HG02642 (cell line): ENCODE data around the gene KCNJ14.

Source experiments
- ATAC-seq: cut with Tn5 transposase; IDR thresholded peaks from one replicate; pipeline ENCODE4 v1.9.1; 2021; ENCODE audit warnings: mild to moderate bottlenecking; ENCODE audit not compliant: unreplicated experiment, poor library complexity

KCNJ14 gene

DNA sequence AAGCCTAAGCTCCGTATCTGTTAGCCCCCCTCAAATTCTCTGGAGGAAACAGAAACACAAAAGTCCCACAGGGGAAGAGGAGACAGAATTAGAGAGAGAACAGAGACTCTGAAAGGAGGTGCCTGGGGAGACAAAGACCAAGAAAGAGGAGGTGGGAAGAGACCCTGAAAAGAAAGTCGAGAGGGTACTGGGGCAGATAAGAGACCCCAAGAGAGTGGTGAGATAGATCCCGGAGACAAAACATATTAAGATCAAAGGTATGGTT, 10.5 kb upstream of the KCNJ14 start:
- ATAC-seq = no peak

GRCh38 chr19:48445256-48445605, 10.1 kb upstream of the KCNJ14 start:
- peak; percentile 20 for ATAC-seq

GRCh38 chr19:48445606-48446481, 9.5 kb upstream of the KCNJ14 start, which contains the start of gene GRWD1:
Gene GRWD1, plus strand, starts transcription at chr19:48445983. Its CDS starts 23 bp downstream, at chr19:48446006.
- ATAC-seq = peak; percentile 82

- no peak for ATAC-seq
Observed at GRCh38 chr19:48446579-48446978, 8.8 kb upstream of the KCNJ14 start.

DNA sequence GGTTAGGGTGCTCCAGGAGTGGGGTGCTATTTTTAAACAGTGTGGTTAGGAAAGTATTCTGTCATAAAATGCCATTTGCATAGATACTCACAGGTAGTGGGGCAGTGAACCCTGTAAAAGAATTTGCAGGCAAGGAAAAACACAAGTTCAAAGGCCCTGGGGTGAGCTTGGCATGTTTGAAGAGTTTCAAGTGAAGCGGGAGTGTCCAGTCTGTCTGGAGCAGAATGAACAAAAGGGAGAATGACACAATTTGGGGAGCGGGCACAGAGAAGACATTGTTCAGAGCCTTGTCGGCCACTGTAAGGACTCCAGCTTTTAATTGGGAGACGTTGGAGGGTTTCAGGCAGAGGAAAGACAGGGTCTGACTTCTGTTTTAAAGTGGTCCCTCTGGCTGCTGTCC, 6.8 kb upstream of the KCNJ14 start:
- no peak for ATAC-seq

- ATAC-seq = no peak
Observed at GRCh38 chr19:48450441-48450840, 4.9 kb upstream of the KCNJ14 start.

DNA sequence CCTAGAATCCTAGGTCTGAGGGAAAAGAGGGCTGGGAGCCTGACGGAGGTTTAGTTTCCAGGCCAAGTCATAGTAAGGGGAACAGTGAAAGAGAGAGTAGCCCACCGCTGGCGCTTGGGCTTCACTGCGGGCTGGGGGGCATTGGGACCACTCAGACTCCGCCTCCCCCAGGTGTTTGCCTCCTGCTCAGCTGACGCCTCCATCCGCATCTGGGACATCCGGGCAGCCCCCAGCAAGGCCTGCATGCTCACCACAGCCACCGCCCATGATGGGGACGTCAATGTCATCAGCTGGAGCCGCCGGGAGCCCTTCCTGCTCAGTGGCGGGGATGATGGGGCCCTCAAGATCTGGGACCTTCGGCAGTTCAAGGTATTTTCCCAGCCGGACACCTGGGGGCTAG, 4.5 kb upstream of the KCNJ14 start:
- no peak for ATAC-seq

DNA sequence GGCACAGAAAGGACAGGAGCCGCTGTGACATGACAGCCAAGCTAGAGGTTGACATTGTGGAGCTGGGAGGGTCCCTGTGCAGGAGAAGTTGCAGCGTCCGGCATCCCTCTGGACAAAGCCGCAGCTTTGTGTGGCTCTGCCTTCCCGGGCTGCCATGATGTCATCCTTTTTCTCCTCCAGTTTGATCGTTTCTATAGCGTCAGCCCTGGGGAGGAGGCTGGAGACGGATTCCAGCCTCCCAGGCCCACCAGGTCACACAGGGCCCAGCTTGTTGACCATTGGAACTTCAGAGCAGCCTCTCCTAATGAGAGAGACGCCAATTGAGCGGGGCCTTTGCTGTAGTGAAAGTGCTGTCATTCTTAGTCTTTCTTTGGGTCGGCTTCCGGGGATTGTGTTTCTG, 3.8 kb upstream of the KCNJ14 start:
- ATAC-seq = no peak

GRCh38 chr19:48452289-48453190, 2.8 kb upstream of the KCNJ14 start:
- ATAC-seq = no peak

- ATAC-seq = no peak
Observed at GRCh38 chr19:48454150-48454730, 1.1 kb upstream of the KCNJ14 start.

DNA sequence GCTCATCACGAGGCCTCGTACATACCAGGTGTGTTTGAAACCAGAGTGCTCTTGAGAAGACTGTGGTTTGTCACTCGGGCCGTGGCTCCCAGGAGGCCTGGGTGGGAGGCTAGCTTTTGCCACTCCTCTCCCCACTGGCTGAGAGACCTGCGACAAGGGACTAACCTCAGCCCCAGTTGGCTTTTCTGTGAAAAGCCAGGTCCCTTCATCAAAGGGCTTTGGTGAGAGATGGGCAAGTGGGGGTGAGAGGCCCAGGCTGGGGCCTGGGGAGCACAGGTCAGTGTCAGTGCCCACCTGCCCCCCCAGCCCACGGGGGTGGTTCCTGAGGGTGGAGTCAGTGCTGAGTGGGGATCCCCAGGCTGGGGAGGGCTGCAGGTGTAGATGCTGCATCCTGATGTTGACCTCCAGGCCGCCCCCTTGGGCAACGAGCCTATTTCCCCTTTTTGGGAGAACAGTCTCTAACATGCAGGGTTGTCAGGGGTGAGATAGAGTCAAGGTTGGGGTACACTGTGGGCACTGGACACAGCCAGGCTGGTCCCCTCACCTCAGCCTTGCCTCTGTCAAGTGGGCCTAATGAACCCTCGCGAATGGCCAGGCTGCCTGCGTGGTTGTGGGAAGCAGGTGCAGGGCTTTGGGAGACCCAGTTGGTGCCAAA, 661 bp downstream of the KCNJ14 start:
- ATAC-seq = no peak

- ATAC-seq = no peak
Observed at GRCh38 chr19:48456864-48457263, 1.5 kb downstream of the KCNJ14 start.

GRCh38 chr19:48458016-48458415, 2.6 kb downstream of the KCNJ14 start:
- no peak for ATAC-seq

DNA sequence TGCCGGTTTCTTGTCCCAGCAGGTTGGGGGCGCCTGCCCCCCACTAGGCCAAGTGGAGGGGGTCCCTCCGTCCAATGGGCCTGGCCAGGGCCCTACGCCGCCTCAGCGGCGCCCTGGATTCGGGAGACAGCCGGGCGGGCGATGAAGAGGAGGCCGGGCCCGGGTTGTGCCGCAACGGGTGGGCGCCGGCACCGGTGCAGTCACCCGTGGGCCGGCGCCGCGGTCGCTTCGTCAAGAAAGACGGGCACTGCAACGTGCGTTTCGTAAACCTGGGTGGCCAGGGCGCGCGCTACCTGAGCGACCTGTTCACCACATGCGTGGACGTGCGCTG, 6.2 kb downstream of the KCNJ14 start:
- ATAC-seq = no peak

DNA sequence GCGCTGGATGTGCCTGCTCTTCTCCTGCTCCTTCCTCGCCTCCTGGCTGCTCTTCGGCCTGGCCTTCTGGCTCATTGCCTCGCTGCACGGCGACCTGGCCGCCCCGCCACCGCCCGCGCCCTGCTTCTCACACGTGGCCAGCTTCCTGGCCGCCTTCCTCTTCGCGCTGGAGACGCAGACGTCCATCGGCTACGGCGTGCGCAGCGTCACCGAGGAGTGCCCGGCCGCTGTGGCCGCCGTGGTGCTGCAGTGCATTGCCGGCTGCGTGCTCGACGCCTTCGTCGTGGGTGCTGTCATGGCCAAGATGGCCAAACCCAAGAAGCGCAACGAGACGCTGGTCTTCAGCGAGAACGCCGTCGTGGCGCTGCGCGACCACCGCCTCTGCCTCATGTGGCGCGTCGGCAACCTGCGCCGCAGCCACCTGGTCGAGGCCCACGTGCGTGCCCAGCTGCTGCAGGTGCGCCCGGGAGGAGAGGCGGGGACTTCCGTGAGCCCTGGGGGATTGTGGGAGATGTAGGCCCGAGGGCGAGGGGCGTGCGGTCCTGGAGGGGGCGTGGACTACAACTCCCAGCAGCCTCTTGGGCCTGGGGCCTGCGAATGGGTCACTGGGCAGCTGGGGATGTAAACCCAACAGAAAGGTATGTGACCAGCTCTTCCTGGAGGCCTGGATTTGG, 6.7 kb downstream of the KCNJ14 start:
- ATAC-seq = no peak

DNA sequence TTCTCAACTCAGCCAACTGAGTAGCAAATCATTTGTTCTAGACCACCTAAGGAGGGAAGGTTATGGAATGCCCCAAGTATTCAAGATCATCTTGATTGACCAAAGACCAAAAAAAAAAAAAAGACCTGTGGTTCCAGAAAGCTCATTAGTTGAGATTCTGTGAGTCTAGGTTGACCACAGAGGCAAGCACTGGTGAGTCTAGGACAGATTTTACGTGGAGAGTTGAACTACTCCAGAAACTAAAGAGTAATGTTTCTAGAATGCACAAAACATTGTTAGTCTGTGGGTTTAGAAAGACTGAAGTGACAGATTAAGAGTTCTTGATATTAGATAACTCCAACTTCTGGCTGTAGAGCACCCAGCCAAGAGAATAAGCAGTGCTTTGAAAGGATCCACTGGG, 9.8 kb downstream of the KCNJ14 start:
- no peak for ATAC-seq

DNA sequence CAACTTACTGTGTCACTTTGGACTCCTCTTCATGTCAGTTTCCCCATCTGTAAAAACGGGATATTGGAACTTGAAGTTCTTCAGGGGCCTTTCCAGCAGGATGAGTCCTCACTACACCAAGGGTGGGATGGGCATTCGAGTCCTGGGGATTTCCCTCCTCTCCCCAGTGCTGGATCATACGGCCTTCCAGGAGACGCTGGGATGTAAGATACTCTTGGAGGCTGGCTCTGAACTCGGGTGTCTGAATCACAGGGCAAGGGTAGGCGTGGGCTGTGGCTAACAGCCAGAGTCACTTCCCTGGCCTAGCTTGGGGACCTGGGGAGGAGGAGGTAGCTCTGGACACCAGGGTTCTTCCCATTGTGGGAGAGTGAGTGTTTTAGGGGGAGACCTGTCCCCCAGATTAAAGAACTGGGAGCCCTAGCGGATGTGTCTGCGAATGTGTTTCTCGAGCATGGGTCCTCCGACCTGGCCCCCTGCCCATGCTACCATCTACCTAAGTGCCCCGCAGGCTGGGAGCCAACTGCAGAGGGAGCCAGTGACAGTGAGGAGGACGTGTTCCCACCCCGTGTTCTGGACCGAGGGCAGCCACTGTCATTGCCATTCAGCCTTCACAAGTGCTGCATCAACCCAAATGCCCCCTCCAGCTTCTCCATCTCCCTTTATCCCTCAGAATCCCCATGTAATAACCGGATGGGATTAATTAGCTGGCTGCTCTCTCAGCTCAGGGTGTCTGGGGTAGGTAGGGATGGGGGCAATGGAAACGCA, 11.4 kb downstream of the KCNJ14 start:
- ATAC-seq = no peak

DNA sequence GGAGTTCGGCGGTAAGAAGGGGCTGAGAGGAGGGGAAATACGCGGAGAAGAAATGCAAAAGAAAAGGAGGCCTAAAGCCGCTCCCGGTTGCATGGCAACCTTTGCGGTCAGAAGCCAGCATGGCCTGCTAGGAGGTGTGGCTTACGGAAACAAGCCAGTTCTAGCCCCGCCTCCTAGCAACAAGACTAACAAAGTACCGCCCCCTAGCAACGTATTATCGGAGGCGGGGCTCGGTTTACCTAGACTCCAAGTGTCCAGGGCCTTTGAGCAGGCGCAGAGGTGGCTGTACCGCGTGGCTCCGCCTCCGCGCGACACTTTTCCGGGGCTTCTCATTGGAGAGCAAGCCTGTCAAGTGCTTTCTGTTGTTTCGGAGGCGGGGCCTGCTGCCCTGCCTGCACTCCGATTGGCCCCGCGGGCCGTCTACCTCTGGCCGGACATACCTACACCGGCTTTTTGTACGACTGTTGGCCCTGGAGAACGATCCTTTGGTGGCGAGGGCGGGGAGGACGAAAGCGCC, 13.5 kb downstream of the KCNJ14 start:
- ATAC-seq = peak; percentile 89

DNA sequence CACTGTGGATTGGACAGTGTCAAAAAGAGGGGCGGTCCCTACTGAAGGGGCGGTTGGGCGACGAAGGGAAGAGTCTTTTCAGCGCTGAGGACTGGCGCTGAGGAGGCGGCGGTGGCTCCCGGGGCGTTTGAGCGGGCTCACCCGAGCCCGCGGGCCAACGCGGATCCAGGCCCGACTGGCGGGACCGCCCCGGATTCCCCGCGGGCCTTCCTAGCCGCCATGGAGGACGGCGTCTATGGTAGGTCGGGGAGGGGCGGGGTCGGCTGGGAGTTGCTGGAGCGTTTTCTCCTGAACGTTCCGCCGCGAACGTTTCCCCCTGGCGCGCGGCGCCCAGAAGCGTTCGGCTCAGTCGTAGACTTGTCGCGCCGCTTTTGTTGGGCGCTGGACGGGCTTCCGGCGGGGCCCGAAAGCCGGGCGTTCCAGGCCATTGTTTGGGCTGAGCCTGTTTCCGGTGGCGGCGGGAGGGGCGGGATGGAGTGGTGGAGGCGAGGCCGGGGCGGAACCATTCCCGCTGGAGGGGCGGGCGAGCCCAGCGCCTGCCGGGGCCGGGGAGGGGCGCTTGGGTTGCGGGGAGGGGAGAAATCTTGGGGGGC, 14.0 kb downstream of the KCNJ14 start, which contains the start of gene CYTH2:
TSS of gene CYTH2 (plus strand) at position 81 of the 593 bp plus-strand sequence. CDS start at position 220, 139 bp downstream.
- peak; percentile 29 for ATAC-seq
